HG02938 (cell line): ENCODE results near the gene PLIN5.

Experiments
- ATAC-seq: cut with Tn5 transposase; IDR thresholded peaks from one replicate; pipeline ENCODE4 v1.9.1; 2021; ENCODE audit warnings: mild to moderate bottlenecking, moderate library complexity; ENCODE audit not compliant: unreplicated experiment

PLIN5 gene

DNA sequence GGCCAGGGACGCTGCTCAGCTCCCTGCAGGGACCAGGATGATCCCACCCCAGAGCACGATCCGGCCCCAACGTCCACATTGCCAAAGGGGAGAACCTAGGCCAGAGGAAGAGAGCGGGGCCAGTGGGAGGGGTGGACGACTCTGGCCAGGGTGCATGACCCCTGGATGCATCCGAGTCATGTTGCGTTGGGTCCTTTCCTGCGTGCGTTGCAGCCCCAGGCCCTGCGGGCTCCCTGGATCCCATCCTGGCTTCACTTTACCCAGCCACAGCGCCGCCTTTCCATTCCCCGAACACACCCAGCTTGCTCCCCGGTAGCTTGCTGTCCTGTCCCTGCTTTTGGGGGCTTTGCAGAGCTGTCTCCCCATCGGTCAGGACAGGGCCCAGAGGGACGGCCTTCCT, 27.2 kb downstream of the PLIN5 start:
- no peak for ATAC-seq

DNA sequence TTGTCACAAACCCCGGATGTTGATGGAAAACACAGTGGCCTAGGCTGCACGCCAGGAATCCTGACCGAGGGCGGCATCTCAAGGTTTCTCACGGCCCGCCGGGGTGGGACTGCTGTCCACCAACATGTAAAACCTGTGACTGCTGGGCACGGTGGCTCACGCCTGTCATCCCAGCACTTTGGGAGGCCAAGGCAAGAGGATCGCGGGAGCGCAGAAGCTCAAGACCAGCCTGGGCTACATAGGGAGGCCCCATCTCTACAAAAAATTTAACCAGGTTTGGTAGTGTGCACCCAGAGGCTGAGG, 27.9 kb downstream of the PLIN5 start:
- ATAC-seq: no peak

DNA sequence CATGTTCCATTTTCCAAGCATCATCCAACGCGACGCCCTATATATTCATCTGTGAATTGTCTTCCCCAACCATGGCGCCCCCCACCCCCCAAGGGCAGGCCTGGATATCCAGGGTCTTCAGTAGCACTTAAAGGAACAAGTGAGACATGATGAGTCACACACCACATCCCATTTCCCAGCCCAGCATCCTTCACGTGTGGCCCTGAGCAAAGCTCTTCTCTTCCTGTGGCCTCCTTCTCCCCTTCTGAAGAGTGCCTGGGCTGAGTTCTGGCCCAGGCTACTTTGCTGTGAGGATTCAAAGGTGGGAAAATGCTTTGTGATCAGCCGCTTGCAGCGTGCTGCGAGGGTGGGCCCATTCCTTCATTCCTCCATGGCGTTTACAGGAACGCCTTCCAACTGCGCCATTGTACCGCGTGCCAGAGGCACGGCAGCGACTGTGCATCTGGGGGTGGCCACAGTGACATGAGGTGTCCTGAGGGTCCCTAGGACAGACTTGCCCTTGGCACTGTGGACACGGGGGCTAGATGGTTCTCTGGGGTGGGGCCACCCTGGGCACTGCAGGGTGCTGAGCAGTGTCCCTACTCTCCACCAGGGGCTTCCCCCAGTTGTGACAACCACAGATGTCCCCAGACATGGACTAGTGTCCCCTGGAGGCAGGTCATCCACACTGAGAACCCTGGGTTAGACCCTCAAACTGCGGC, 28.4 kb downstream of the PLIN5 start:
- no peak for ATAC-seq

DNA sequence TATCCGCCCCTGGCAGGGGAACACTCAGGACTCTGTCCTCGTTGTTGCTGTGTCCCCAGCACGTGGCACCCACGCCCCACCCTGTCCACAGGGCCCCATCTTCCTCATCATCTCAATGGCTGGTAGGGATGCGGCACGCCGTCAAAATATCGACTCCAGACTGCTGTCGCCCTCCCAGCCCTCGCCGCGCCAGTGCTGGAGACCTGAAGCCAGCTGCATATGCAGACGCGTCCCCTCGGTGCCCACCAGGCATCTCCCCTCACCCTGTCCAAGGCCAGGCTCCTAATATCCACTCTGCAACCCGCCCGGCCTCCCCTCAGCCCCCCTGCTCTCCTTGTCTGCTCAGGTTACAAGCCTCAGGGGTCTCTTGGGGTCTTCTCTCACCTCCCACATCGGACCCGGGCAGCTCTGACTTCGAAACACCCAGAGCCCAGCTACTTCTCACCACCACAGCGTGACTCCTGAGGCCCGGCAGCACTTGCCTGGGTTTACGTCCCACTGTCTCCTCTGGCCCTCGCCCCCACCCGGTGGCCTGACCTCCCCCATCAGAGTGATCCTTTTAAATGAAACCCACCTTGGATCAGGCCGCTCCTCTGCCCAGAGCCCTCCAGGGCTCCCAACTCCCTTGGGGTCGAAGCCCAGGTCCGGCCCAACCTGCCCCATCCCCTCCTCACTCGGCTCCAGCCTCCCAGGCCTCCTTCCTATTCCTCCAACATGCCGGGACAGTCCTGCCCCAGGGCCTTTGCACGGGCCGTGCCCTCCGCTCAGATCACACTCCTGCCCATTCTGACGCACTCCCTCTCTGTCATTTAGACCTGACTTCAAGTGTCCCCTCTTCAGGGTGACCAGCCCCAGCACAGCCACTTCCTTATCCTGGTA, 29.2 kb downstream of the PLIN5 start:
- ATAC-seq: no peak

DNA sequence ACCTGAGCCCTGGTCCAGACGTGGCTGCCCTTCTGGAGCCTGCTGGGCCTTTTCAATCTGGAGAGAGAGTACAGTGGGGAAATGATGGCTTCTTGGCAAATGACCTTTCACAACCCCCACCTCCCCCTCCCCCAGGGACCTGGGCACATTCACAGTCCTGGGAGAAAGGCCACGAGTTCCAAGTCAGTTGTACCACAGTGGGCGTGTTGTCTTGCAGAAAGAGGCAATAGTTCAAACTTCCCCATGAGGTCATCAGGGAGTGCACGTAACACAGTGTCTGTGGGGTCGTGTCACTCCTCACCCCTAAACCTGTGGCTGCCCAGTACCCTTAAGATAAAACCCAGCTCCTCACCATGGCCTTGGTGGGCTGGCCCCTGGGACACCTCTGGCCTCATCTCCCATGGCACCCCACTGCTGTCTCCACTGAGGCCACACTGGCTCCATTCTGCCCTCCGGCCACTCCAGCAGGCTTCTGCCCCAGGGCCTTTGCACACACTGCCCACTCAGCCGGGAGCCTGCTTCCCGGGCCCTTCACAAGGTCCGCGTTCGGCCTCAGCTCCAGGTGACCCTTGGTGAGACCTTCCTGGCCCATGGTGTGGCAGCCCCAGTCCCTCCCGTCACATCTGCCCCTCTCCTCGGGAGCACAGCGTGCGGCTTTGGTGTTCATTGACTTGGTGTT, 30.0 kb downstream of the PLIN5 start:
- ATAC-seq: no peak

DNA sequence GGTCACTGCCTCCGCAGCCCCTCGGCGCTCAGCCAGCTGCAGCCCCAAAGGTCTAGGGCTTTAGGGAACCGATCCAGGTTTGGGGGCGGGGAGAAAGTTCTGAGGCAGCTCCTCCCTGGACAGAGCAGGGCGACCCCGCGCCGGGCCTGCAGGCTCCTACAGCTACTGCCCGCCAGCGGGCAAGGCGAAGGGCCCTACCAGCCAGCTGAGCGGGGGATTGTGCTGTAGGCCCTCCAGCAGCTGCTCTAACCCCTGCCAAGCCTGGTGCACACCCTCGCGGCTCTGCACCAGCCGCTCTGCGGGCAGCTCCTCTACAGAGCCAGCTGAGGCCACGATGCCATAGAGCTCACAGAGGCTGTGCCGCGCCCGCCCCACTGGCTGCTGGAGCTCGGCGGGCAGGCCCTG, 30.7 kb downstream of the PLIN5 start:
- ATAC-seq: no peak

DNA sequence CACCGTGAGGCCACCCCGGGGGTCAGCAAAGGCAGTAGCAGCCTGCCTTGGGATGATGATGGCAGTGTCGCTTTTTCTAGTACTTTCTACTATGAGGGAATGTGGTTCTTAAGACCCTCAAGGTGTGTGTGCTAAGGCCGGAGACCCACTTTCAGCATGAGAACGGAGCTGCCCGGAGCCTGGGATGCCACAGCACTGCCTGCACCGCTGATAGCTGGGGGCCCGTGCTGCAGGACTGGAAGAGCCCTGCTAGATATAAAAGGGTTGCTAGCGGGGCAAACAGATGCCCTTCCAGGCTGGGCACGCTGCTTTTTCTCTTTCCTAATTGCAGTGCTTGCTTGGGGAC, 31.2 kb downstream of the PLIN5 start:
- no peak for ATAC-seq

DNA sequence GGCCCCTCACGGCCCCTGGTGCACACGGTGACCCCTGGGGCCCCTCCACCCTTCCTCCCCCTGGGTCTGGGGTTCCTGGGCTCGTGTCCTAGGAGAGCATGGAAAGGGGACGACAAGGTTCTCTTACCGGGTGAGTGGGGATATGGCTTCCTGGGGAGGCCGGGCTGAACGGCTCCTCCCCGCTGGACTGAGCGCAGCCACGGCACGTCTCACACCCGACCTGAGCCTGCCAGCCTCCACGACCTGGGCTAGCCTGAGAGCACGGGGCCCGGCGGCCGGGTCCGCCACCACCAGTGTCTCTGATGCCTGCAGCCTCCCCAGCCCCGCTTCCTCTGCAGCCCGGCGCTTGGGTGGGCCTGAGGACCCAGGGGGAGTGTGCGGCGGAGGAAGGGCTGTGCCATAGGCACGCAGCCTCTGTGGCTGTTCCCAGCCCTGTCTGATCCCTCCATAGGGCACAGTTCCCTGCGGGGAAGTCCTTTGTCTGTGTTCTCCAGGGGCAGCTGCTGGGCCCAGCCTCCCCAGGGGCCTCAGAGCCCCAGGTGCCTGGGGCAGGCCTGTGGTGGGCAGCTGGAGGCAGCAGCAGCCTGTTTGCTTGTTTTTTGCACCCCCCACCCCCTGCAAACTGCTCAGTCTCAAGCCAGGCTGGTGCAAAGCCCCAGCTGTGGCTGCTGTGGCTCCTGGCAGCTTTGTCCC, 31.7 kb downstream of the PLIN5 start:
- no peak for ATAC-seq

DNA sequence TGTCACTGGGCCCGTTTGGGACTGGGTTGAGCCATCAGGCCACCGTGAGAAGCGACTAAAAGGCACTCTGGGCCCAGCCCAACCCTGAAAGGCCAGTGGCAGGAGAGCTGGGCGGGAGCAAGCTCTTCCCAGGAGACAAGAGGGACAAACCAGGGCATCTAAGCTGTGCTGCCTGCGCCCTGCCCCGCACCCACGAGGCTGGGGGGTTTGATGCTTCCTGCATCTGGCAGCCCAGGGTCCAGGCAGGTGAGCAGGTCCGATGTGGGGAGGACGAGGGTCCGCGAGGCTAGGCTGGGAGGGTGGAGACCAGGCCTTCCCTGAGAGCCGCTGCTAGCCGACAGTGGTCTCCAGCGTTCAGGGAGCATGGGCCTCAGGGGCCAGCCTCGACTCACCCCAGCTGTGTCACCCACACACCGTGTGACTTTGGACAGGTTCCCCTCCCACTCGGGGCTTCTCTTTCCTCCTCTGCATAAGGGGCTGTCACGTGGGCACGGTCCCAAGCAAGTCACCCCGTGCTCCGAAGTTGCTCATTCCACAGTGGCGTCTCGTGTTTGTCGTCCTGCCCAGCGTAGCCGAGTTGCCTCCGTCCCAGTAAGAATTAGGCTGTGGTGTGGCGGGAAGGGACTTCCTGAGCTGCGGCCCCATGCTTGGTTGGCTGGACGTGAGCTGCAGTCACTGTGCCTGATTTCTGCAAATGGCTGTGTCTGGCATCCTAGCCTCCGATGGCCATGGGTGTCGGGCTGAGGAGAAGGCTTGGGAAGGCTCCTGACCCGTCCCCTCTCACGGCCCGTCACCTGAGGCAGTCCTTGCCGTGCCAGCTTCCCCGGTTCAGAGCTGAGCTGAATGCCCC, 32.5 kb downstream of the PLIN5 start:
- ATAC-seq: no peak

DNA sequence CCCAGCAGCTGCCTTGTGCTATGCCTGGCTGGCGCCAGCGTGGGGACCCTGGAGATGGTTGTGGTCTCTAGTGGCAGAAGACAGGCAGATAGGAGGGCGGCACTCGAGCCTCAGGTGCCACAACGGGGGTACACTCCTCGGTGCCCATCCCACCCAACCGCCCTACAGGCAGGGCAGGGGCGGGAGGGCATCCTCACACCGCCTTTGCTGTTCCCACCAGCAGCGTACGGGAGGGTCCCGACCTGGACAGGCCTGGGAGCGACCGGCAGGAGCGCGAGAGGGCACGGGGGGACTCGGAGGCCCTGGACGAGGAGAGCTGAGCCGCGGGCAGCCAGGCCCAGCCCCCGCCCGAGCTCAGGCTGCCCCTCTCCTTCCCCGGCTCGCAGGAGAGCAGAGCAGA, 33.3 kb downstream of the PLIN5 start:
- no peak for ATAC-seq

DNA sequence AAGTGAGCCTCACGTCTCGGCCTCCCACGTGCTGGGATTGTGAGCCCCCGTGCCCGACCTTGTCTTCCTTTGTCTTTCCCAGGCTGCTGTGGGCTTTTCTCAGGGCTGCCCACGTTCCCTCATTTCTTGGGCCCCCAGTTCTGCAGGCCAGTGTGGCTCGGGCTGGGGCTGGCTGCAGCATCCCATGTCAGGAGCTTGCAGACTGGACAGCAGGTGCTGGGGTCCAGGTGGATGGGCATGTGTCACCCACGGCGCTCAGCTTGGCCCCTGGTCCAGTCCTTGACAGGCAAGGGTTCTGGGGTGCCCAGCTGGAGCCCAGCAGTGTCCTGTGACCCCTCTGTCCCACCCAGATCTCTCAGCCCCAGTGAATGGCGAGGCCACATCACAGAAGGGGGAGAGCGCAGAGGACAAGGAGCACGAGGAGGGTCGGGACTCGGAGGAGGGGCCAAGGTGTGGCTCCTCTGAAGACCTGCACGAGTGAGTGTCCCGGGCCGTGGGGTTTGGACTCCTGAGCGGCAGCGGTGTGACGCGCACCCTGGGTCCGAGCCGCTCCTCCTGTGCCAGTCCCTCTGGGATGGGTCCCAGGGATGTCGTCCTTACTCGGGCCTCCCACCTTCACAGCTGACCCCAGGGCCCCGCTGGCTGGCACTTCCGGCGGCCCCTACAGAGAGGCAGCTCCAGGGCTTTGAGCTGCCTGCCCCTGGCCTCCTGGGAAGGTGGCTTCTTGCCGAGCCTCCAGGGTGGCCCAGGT, 34.0 kb downstream of the PLIN5 start:
- ATAC-seq: no peak

DNA sequence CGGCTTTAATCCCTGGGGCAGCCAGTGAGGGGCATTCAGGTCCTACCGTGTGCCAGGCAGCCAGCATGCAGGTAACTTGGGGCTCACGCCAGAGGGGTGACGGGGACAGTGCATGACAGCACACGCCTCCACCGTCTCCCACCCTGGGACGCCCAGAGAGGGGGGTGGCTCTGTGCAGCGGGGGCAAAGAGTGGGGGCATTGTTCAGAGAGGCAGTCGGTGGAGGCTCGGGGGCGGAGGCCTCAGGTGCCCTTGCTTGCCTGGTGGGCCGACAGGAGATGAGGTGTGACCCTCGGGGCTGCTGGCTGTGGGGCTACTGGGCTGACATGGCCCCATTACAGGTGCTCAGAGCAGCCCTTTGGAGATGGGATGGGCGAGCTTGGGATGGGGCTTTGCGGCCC, 35.2 kb downstream of the PLIN5 start:
- ATAC-seq: no peak

DNA sequence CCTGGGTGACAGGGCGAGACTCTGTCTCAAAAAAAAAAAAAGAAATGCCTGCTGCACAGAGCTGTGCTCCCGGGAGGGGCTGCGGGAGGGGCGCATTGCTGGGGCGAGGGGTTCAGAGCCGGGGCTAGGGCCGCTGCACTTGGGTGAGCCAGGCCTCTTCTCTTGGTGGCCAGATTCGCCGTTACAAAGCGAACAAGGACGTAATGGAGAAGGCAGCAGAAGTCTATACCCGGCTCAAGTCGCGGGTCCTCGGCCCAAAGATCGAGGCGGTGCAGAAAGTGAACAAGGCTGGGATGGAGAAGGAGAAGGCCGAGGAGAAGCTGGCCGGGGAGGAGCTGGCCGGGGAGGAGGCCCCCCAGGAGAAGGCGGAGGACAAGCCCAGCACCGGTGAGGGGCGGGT, 35.7 kb downstream of the PLIN5 start:
- ATAC-seq: no peak

DNA sequence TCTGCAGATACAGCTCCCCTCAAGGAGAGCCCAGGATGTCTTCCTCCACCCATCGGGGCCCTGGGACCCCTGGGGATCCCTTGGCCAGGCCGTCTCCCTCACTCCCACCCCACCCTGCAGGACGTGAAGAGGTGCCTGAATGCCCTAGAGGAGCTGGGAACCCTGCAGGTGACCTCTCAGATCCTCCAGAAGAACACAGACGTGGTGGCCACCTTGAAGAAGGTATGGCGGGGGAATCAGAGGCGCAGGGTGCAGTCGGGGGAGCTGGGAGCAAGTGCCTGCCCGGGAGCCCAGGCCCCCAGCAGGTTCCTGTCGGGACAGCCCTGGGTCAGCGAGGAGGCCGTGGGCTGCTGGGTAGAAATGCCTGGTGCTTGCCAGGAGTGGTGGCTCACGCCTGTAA, 36.3 kb downstream of the PLIN5 start:
- ATAC-seq: no peak

DNA sequence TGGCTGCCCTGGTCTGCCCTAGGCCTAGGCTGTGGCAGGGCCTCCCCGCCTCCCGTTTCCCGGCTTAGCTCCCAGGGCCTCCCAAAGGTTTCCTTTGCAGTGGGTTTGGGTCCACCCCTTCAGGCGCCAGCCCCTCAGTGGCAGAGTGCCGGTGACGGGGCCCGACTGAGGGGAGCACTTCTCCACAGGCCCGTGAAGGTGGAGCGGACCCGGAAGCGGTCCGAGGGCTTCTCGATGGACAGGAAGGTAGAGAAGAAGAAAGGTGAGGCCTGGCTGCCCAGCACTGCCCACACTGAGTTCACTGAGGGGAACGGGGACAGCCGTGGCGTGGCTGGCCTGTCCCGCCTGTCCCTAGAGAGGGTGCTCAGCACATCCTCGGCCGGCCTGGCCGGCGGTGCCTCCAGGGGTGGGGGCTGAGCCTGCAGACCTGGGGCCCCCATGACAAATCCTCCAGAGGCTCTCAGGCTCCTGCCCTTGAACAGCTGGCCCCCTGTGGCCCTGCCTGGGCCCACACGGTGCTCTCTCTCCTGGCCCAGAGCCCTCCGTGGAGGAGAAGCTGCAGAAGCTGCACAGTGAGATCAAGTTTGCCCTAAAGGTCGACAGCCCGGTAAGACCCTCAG, 37.1 kb downstream of the PLIN5 start:
- ATAC-seq: no peak

DNA sequence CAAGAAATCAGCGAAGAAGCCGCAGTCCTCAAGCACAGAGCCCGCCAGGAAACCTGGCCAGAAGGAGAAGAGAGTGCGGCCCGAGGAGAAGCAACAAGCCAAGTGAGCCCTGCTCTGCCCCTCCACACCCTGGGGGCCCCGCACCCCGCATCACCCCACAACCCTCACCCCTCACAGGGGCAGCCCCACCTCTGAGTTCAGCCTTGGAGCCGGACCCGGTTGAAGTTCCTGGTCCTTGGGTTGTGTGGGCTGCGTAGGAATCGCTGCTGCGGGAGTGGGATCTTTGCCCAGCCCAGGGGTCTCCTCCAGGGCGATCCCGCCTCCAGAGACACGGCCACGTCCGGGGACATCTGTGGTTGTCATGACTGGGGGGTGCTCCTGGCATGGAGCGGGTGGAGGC, 38.7 kb downstream of the PLIN5 start:
- ATAC-seq: no peak

DNA sequence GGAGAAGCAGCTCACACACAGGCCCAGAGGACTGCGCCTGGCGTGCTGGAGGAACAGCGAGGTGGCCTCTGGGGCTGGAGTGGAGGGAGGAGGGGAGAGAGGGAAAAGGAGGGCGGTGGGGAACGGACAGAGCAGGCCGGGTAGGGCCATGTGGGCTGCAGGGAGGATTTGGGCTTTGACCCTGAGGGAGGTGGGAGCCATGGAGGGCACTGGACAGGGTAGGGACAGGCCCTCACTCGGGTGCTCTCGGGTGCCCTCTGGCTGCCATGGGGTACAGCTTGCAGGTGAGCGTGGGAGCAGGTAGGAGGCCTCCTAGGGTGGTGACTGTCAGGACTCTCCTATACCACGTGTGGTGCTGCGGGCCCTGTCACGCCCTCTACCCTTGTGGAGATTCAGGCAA, 39.6 kb downstream of the PLIN5 start:
- no peak for ATAC-seq

DNA sequence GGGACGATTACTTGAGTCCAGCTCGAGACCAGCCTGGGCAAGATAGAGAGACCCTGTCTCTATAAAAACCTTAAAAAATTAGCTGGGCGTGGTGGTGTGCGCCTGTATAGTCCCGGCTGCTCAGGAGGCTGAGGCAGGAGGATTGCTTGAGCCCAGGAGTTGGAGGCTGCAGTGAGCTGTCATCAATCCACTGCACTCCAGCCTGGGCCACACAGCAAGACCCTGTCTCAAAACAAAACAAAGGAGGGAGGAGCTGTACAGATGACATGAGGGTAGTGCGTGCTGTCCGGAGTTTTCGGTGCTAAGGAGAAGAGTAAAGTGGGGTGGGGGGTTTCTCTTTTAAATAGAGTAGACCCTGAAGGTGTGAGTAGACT, 40.3 kb downstream of the PLIN5 start:
- no peak for ATAC-seq

DNA sequence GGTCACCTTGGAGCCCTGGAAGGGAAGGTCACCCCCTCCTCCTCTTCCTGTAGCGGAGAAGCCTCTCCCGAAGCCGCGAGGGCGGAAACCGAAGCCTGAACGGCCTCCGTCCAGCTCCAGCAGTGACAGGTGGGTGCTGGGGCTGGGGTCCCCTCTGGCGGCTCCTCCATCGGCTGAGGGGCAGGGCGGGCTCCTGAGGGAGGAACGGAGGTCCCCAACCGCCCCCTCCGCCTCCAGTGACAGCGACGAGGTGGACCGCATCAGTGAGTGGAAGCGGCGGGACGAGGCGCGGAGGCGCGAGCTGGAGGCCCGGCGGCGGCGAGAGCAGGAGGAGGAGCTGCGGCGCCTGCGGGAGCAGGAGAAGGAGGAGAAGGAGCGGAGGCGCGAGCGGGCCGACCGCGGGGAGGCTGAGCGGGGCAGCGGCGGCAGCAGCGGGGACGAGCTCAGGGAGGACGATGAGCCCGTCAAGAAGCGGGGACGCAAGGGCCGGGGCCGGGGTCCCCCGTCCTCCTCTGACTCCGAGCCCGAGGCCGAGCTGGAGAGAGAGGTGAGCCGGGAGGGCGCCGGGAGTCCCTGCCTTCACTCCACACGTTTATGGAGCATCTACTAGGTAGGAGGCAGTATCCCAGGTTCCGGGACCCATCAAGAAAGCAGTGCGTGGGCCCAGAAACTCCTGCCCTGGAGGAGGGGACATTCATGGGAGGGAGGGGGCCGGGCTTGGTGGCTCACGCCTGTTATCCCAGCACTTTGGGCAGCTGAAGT, 40.9 kb downstream of the PLIN5 start:
- no peak for ATAC-seq
